ENCODE results near the gene TIMM13.
"Not testable (repeated sequence)": the region's sequence is repeated elsewhere in the genome, so short reads cannot be mapped to it uniquely, and the experiment has no call there.

TIMM13 gene

GRCh38 chr19:2399582-2399981 lies 27.8 kb downstream of the TIMM13 start:
- TF ChIP-seq CTCF (IDR thresholded peaks at IDR 0.05; ENCODE audit: insufficient read depth, low read depth, low read length, missing control alignments), result no peak

GRCh38 chr19:2398735-2399305 lies 28.6 kb downstream of the TIMM13 start:
- no peak for TF ChIP-seq CTCF (IDR thresholded peaks at IDR 0.05; ENCODE audit: insufficient read depth, low read depth, low read length, missing control alignments)
- DNase-seq (ENCODE audit: low read depth), result no peak
- no peak overlapping the region for H3K4me3 ChIP-seq (ENCODE audit: low read length)

More at GRCh38 chr19:2399582-2399981, 27.8 kb downstream of the TIMM13 start:
- no peak overlapping the region for H3K4me3 ChIP-seq (ENCODE audit: low read length)
- DNase-seq (ENCODE audit: low read depth), result no peak

GRCh38 chr19:2397173-2397572 lies 30.2 kb downstream of the TIMM13 start:
- DNase-seq (ENCODE audit: low read depth), result not testable (repeated sequence)

GRCh38 chr19:2395293-2395829 lies 32.0 kb downstream of the TIMM13 start:
- DNase-seq (ENCODE audit: low read depth); H3K4me3 ChIP-seq (ENCODE audit: low read length): not testable (repeated sequence)

More at GRCh38 chr19:2397173-2397572, 30.2 kb downstream of the TIMM13 start:
- not testable (repeated sequence) for H3K4me3 ChIP-seq (ENCODE audit: low read length)

GRCh38 chr19:2394442-2395292 lies 32.7 kb downstream of the TIMM13 start:
- no peak for TF ChIP-seq CTCF (IDR thresholded peaks at IDR 0.05; ENCODE audit: insufficient read depth, low read depth, low read length, missing control alignments)
- DNase-seq (ENCODE audit: low read depth), result no peak
- H3K4me3 ChIP-seq (ENCODE audit: low read length), result no peak overlapping the region

GRCh38 chr19:2394054-2394441 lies 33.3 kb downstream of the TIMM13 start:
- no peak for TF ChIP-seq CTCF (IDR thresholded peaks at IDR 0.05; ENCODE audit: insufficient read depth, low read depth, low read length, missing control alignments)
- no peak for DNase-seq (ENCODE audit: low read depth)
- H3K4me3 ChIP-seq (ENCODE audit: low read length), result no peak overlapping the region

- DNase-seq (ENCODE audit: low read depth); H3K4me3 ChIP-seq (ENCODE audit: low read length): not testable (repeated sequence)
Observed at GRCh38 chr19:2392899-2393298, 34.5 kb downstream of the TIMM13 start.

GRCh38 chr19:2392366-2392765 lies 35.0 kb downstream of the TIMM13 start:
- H3K4me3 ChIP-seq (ENCODE audit: low read length), result no peak overlapping the region
- no peak for TF ChIP-seq CTCF (IDR thresholded peaks at IDR 0.05; ENCODE audit: insufficient read depth, low read depth, low read length, missing control alignments)
- no peak for DNase-seq (ENCODE audit: low read depth)

All from epithelial cell of esophagus (primary cell).